ENCODE measurements around the gene PTCHD4.
"Not testable (repeated sequence)": the region's sequence is repeated elsewhere in the genome, so short reads cannot be mapped to it uniquely, and the experiment has no call there.

PTCHD4 gene

DNA sequence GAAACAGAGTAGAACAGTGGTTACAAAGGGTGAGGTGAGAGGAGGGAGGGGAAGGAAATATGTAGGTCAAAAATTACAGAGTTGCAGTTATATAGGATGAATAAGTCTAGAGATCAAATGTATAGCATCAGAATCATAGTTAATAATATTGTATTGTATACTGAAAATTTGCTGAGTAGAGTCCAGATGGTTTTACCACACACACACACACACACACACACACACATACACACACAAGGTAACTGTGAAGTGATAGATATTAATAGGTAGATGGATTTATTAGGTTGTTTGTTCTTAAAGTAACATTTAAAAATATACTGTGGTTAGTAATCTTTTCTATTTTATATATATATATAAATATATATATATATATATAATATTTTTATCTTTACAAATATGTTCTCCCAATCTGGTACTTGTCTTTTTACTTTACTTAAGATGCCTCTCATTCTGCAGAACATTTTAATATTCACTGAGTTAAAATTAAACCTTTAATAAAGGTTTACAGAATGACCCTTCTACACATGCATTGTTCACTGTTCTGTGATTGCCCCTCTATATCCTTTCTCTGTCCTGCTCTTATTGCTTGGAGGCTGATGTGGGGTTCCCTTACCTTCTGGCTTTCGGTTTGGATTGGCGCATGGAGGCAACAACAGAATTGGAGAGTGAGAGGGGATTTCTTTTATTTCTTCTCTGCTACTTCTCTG is 408 bp downstream of the PTCHD4 start:
- Histone ChIP-seq H3K9me2 (replicated peaks; ENCODE audit: insufficient read depth, low read length) (no peaks in the 10 kb centered on the region), H3K4me3 (ENCODE audit: insufficient read depth, low read length, poor library complexity, severe bottlenecking) (no peak overlapping the region), H3K27me3 (ENCODE audit: low read length) (no peaks in the 10 kb centered on the region), H3K79me2 (ENCODE audit: insufficient read depth, low read length) (no peaks in the 10 kb centered on the region), H3K9ac (ENCODE audit: low read length) (no peak overlapping the region), H3K27ac (ENCODE audit: low read depth, low read length) (no peak overlapping the region), H3K36me3 (ENCODE audit: low read length) (no peaks in the 10 kb centered on the region), H3K9me3 (ENCODE audit: insufficient read depth, low read length) (no peaks in the 10 kb centered on the region), H4K20me1 (ENCODE audit: low read depth, low read length) (no peaks in the 10 kb centered on the region; the same call in 1 of the 2 replicates), H2AFZ (ENCODE audit: low read depth, low read length, severe bottlenecking) (no peak overlapping the region), H3F3A (ENCODE audit: insufficient read depth) (no peaks in the 10 kb centered on the region), H3K4me2 (ENCODE audit: low read depth, low read length, poor library complexity, severe bottlenecking) (no peak overlapping the region)
- no peak for TF ChIP-seq EZH2phosphoT487 (conservative IDR thresholded peaks at IDR 0.05; ENCODE audit: low read length)
- TF ChIP-seq, protein P1, sequence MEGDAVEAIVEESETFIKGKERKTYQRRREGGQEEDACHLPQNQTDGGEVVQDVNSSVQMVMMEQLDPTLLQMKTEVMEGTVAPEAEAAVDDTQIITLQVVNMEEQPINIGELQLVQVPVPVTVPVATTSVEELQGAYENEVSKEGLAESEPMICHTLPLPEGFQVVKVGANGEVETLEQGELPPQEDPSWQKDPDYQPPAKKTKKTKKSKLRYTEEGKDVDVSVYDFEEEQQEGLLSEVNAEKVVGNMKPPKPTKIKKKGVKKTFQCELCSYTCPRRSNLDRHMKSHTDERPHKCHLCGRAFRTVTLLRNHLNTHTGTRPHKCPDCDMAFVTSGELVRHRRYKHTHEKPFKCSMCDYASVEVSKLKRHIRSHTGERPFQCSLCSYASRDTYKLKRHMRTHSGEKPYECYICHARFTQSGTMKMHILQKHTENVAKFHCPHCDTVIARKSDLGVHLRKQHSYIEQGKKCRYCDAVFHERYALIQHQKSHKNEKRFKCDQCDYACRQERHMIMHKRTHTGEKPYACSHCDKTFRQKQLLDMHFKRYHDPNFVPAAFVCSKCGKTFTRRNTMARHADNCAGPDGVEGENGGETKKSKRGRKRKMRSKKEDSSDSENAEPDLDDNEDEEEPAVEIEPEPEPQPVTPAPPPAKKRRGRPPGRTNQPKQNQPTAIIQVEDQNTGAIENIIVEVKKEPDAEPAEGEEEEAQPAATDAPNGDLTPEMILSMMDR (IDR thresholded peaks at IDR 0.05; ENCODE audit: insufficient read depth, low read length, poor library complexity, severe bottlenecking) = no peak

DNA sequence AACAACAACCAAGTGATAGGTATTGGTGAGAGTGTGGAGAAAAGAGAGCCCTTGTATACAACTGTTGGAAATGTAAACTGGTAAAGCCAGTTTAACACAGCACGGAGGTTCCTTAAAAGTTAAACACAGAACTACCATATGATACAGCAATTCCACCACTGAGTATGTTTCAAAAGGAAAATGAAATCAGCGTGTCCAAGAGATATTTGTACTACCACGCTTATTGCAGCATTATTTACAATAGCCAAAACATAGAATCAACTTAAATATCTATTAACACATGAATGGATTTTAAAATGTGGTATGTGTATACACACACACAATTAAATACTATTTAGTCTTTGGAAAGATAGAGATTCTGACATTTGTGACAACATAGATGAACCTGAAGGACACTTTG is 1.1 kb downstream of the PTCHD4 start:
- no peak overlapping the region for H3K4me2 ChIP-seq (ENCODE audit: low read depth, low read length, poor library complexity, severe bottlenecking)
- H3K36me3 ChIP-seq (ENCODE audit: low read length) = no peaks in the 10 kb centered on the region
- H2AFZ ChIP-seq (ENCODE audit: low read depth, low read length, severe bottlenecking) = no peak overlapping the region
- no peaks in the 10 kb centered on the region for H3K9me2 ChIP-seq (replicated peaks; ENCODE audit: insufficient read depth, low read length)
- H3K9ac ChIP-seq (ENCODE audit: low read length) = no peak overlapping the region
- H3K27ac ChIP-seq (ENCODE audit: low read depth, low read length) = no peak overlapping the region
- no peaks in the 10 kb centered on the region; the same call in 1 of the 2 replicates for H4K20me1 ChIP-seq (ENCODE audit: low read depth, low read length)
- no peaks in the 10 kb centered on the region for H3K9me3 ChIP-seq (ENCODE audit: insufficient read depth, low read length)
- H3K4me3 ChIP-seq (ENCODE audit: insufficient read depth, low read length, poor library complexity, severe bottlenecking) = no peak overlapping the region
- TF ChIP-seq, protein P1 (IDR thresholded peaks at IDR 0.05; ENCODE audit: insufficient read depth, low read length, poor library complexity, severe bottlenecking) = no peak
- no peak for TF ChIP-seq EZH2phosphoT487 (conservative IDR thresholded peaks at IDR 0.05; ENCODE audit: low read length)
- no peaks in the 10 kb centered on the region for H3K79me2 ChIP-seq (ENCODE audit: insufficient read depth, low read length)
- H3K27me3 ChIP-seq (ENCODE audit: low read length) = no peaks in the 10 kb centered on the region
- no peaks in the 10 kb centered on the region for H3F3A ChIP-seq (ENCODE audit: insufficient read depth)

DNA sequence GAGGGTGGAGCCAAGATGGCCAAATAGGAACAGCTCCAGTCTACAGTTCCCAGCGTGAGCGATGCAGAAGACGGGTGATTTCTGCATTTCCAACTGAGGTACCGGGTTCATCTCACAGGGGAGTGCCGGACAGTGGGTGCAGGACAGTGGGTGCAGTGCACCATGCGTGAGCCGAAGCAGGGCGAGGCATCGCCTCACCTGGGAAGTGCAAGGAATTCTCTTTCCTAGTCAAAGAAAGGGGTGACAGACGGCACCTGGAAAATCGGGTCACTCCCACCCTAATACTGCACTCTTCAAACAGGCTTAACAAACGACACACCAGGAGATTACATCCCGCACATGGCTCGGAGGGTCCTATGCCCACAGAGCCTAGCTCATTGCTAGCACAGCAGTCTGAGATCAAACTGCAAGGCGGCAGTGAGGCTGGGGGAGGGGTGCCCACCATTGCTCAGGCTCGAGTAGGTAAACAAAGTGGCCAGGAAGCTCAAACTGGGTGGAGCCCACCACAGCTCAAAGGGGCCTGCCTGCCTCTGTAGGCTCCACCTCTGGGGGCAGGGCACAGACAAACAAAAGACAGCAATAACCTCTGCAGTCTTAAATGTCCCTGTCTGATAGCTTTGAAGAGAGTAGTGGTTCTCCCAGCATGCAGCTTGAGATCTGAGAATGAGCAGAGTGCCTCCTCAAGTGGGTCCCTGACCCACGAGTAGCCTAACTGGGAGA is 8.4 kb downstream of the PTCHD4 start:
- H3K79me2 ChIP-seq (ENCODE audit: insufficient read depth, low read length); H3K27ac ChIP-seq (ENCODE audit: low read depth, low read length); H3K9ac ChIP-seq (ENCODE audit: low read length); H4K20me1 ChIP-seq (ENCODE audit: low read depth, low read length); H3K9me3 ChIP-seq (ENCODE audit: insufficient read depth, low read length); H3K36me3 ChIP-seq (ENCODE audit: low read length); H2AFZ ChIP-seq (ENCODE audit: low read depth, low read length, severe bottlenecking); H3K9me2 ChIP-seq (replicated peaks; ENCODE audit: insufficient read depth, low read length); H3K27me3 ChIP-seq (ENCODE audit: low read length); H3K4me3 ChIP-seq (ENCODE audit: insufficient read depth, low read length, poor library complexity, severe bottlenecking); H3K4me2 ChIP-seq (ENCODE audit: low read depth, low read length, poor library complexity, severe bottlenecking); H3F3A ChIP-seq (ENCODE audit: insufficient read depth): not testable (repeated sequence)

DNA sequence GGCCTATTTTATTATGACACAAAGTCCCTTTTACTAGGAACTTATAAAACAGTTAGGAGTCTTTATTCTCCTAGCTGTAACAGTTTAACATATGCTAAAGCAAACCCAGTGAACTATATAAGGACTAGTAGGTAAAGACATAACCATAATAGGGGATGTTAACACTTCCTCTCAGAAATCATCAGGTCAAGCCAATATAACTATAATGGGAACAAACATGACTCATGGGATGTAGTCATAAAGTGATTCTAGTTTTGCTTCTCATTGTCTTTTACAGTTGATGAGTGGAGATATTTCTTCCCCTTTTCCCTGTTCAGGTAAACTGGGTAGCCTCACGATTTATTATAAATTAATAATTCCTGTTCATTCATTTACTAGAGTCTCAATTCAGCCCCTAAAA is 9.7 kb downstream of the PTCHD4 start:
- TF ChIP-seq, protein P1 (IDR thresholded peaks at IDR 0.05; ENCODE audit: insufficient read depth, low read length, poor library complexity, severe bottlenecking) = no peak
- TF ChIP-seq EZH2phosphoT487 (conservative IDR thresholded peaks at IDR 0.05; ENCODE audit: low read length) = no peak
- H3K9me3 ChIP-seq (ENCODE audit: insufficient read depth, low read length) = no peaks in the 10 kb centered on the region
- H3F3A ChIP-seq (ENCODE audit: insufficient read depth) = no peaks in the 10 kb centered on the region
- H3K4me2 ChIP-seq (ENCODE audit: low read depth, low read length, poor library complexity, severe bottlenecking) = no peak overlapping the region
- 0 out of 2 replicates have a peak, but pooled peaks cover 2% of the 10 kb centered on the region for H3K9me2 ChIP-seq (replicated peaks; ENCODE audit: insufficient read depth, low read length)
- H3K27me3 ChIP-seq (ENCODE audit: low read length) = no peaks in the 10 kb centered on the region
- H3K27ac ChIP-seq (ENCODE audit: low read depth, low read length) = no peak overlapping the region
- H3K9ac ChIP-seq (ENCODE audit: low read length) = no peak overlapping the region
- no peaks in the 10 kb centered on the region for H3K79me2 ChIP-seq (ENCODE audit: insufficient read depth, low read length)
- H4K20me1 ChIP-seq (ENCODE audit: low read depth, low read length) = no peaks in the 10 kb centered on the region; the same call in 1 of the 2 replicates
- no peak overlapping the region for H3K4me3 ChIP-seq (ENCODE audit: insufficient read depth, low read length, poor library complexity, severe bottlenecking)
- no peaks in the 10 kb centered on the region for H3K36me3 ChIP-seq (ENCODE audit: low read length)
- no peak overlapping the region for H2AFZ ChIP-seq (ENCODE audit: low read depth, low read length, severe bottlenecking)
